ENCODE data around the gene ITPA. TPM values are rescaled to one million over a fixed set of nuclear protein-coding genes. Genes with fewer than 3 reads are reported as not detected.

Gene ITPA
- total and polyA plus RNA-seq, 2 donors (not counting 1 experiment from before 2014, with no cell fraction given): 55.5 to 65.6 TPM

- Histone ChIP-seq H3K4me1 (ENCODE audit: control insufficient read depth in 2 of 2, insufficient read depth in 2 of 2, low read length in 2 of 2) (peaks cover 20 to 24% of the 10 kb centered on the region in 2 donors), H3K9ac (ENCODE audit: low read length) (no peak overlapping the region), H3K4me2 (replicated peaks; ENCODE audit: low read depth, low read length, poor library complexity, severe bottlenecking) (no peak overlapping the region), H4K20me1 (ENCODE audit: control insufficient read depth, insufficient read depth, low read length, poor library complexity, severe bottlenecking) (peaks cover 12% of the 10 kb centered on the region), H3K27me3 (replicated peaks in 1 of 4; ENCODE audit: control extremely low read depth in 1 of 4, control insufficient read depth in 3 of 4, insufficient read depth in 4 of 4, low read length in 3 of 4) (peaks cover 0 to 39% (median 13%) of the 10 kb centered on the region in 4 experiments), H2AFZ (ENCODE audit: insufficient read depth, low read depth, low read length, poor library complexity, severe bottlenecking) (no peak overlapping the region), H3K9me3 (ENCODE audit: control extremely low read depth in 1 of 3, control insufficient read depth in 2 of 3, insufficient read depth in 1 of 3, low read length in 2 of 3) (peaks cover 0 to 4% (median 0%) of the 10 kb centered on the region in 3 donors), H3K36me3 (replicated peaks in 1 of 2; ENCODE audit: control extremely low read depth in 1 of 2, control insufficient read depth in 1 of 2, extremely low read depth in 1 of 2, insufficient read depth in 2 of 2, low read length in 1 of 2) (no peaks in the 10 kb centered on the region), H3K79me2 (ENCODE audit: control insufficient read depth, insufficient read depth, low read length) (peaks cover 24% of the 10 kb centered on the region), H3K4me3 (ENCODE audit: control extremely low read depth in 1 of 5, extremely low read depth in 1 of 5, insufficient read depth in 1 of 5, low read depth in 2 of 5, low read length in 4 of 5) (no peak overlapping the region), H3K27ac (ENCODE audit: low read length in 2 of 2) (no peak overlapping the region)
- Mint-ChIP-seq H3K27ac (no peak overlapping the region), H3K4me1 (peaks cover 16% of the 10 kb centered on the region), H3K27me3 (peaks cover 11% of the 10 kb centered on the region), H3K4me3 (no peak overlapping the region), H3K9me3 (ENCODE audit: insufficient read depth) (no peaks in the 10 kb centered on the region)
- TF ChIP-seq EZH2 (IDR thresholded peaks at IDR 0.05; ENCODE audit: borderline replicate concordance, insufficient read depth, low read depth, low read length, poor library complexity, severe bottlenecking): no peak
- TF ChIP-seq CTCF (IDR thresholded peaks at IDR 0.05): no peak
- peak; percentile 26 for DNase-seq
- POLR2A ChIA-PET: no interaction called here
- CTCF ChIA-PET: no interaction called here
- WGBS (ENCODE audit: insufficient coverage): 92% methylated on average over 7 of the region's 14 CpGs
- intact Hi-C loops (cut with micrococcal nuclease): no loop called here
- no peak for ATAC-seq (ENCODE audit: low read depth)
Observed at GRCh38 chr20:3163099-3164042, 45.9 kb upstream of the ITPA start.

All from B cell (primary cell).